ENCODE measurements around the gene MPPED2. TPM values are rescaled to one million over a fixed set of nuclear protein-coding genes. Genes with fewer than 3 reads are reported as not detected.

MPPED2 gene
- total RNA-seq, 1 experiment from 2014 or later: not detected

DNA sequence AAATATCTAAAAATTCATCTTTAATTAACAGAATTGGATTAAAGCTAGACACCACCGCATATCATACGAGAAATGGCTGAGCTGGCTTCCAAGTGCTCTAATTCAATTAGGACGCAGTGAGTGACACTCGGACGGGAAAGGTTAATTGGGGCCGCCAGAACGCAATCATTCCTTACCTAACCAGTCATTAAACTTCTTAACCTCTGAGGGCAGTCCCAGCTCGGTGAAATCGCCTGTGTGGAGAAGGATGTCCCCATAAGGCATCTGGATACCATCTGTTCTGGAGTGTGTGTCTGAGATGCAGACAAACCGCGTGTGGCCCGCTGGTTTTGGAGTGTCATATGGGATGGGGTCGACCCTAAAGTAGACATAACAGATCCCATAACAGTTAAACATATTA lies 50.3 kb downstream of the MPPED2 start:
- TF ChIP-seq, protein P1, sequence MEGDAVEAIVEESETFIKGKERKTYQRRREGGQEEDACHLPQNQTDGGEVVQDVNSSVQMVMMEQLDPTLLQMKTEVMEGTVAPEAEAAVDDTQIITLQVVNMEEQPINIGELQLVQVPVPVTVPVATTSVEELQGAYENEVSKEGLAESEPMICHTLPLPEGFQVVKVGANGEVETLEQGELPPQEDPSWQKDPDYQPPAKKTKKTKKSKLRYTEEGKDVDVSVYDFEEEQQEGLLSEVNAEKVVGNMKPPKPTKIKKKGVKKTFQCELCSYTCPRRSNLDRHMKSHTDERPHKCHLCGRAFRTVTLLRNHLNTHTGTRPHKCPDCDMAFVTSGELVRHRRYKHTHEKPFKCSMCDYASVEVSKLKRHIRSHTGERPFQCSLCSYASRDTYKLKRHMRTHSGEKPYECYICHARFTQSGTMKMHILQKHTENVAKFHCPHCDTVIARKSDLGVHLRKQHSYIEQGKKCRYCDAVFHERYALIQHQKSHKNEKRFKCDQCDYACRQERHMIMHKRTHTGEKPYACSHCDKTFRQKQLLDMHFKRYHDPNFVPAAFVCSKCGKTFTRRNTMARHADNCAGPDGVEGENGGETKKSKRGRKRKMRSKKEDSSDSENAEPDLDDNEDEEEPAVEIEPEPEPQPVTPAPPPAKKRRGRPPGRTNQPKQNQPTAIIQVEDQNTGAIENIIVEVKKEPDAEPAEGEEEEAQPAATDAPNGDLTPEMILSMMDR (IDR thresholded peaks at IDR 0.05; ENCODE audit: unreplicated experiment): no peak
- ChIA-PET POLR2A (no interaction called here), CTCF (interaction anchor here (1.1 kb wide), 1 partner anchor 382 kb away, joined by 5 read pairs; no protein-coding TSS in a partner anchor)
- intact Hi-C loops (cut with micrococcal nuclease): no loop called here
- BruUV-seq (replicated peaks): no TSS peak
- Mint-ChIP-seq H3K27me3 (ENCODE audit: insufficient read depth, unreplicated experiment) (peaks cover 92% of the 10 kb centered on the region), H3K4me1 (ENCODE audit: insufficient read depth, unreplicated experiment) (no peaks in the 10 kb centered on the region), H3K36me3 (ENCODE audit: insufficient read depth, unreplicated experiment) (no peaks in the 10 kb centered on the region), H3K27ac (ENCODE audit: low read depth, unreplicated experiment) (no peak overlapping the region), H3K4me3 (ENCODE audit: unreplicated experiment) (no peak overlapping the region), H3K9me3 (ENCODE audit: unreplicated experiment) (no peaks in the 10 kb centered on the region)
- DNase-seq (ENCODE audit: unreplicated experiment): no peak

DNA sequence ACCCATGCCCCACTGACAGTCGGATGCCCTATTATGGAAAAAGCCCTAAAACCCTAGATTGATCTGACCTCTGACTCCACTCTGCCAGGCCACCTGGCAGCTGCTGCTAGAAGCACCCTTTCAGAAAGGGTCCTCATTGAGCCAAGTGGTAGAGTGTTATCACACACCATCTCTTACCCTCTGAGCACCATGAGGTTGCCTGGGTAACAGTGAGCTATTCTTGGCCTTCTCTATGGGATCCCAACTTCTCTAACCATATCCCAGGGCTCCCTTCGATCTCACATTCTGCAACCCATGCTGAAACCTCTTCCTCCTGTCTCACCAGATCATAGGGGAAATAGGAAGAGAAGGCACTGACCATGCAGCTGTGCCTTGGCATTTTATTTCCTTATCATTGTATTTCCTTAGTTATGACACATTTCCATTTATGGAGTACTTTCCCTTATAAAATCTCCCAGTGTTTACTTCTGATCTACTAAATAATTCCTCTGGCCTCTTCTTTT lies 52.7 kb downstream of the MPPED2 start:
- Mint-ChIP-seq H3K27me3 (ENCODE audit: insufficient read depth, unreplicated experiment) (peaks cover 85% of the 10 kb centered on the region), H3K4me3 (ENCODE audit: unreplicated experiment) (no peak overlapping the region), H3K9me3 (ENCODE audit: unreplicated experiment) (no peaks in the 10 kb centered on the region), H3K36me3 (ENCODE audit: insufficient read depth, unreplicated experiment) (no peaks in the 10 kb centered on the region), H3K4me1 (ENCODE audit: insufficient read depth, unreplicated experiment) (no peaks in the 10 kb centered on the region), H3K27ac (ENCODE audit: low read depth, unreplicated experiment) (no peak overlapping the region)
- DNase-seq (ENCODE audit: unreplicated experiment): no peak
- TF ChIP-seq, protein P1 (IDR thresholded peaks at IDR 0.05; ENCODE audit: unreplicated experiment): no peak
- POLR2A ChIA-PET: no interaction called here
- CTCF ChIA-PET: interaction anchor here (1.1 kb wide), 2 partner anchors 33 to 323 kb away, joined by 3 read pairs; no protein-coding TSS in a partner anchor
- intact Hi-C loops (cut with micrococcal nuclease): no loop called here
- no TSS peak for BruUV-seq (replicated peaks)

DNA sequence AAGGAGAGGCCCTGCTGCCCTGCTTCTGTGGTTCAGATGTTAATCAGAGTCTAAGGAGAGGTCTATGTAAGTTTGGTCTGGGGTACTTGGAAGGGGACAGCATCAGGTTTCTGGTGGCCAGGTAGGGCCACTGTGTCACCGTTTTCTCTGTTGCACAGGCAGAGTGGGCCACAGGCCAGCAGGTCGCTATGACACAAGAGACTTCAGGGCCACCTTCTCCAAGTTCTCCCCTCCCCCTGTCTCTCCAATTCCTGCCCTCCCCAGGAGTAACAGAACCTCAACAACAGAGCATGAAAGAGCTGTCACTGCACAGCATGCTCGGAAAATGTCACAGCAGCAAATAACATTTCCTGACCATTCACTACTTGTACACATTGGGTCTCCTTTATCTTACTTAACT lies 58.6 kb downstream of the MPPED2 start:
- ChIA-PET POLR2A (no interaction called here), CTCF (no interaction called here)
- no peaks in the 10 kb centered on the region for H3K36me3 Mint-ChIP-seq (ENCODE audit: insufficient read depth, unreplicated experiment)
- H3K4me1 Mint-ChIP-seq (ENCODE audit: insufficient read depth, unreplicated experiment): no peaks in the 10 kb centered on the region
- H3K27me3 Mint-ChIP-seq (ENCODE audit: insufficient read depth, unreplicated experiment): peaks cover 87% of the 10 kb centered on the region
- no peak overlapping the region for H3K4me3 Mint-ChIP-seq (ENCODE audit: unreplicated experiment)
- BruUV-seq (replicated peaks): no TSS peak
- H3K9me3 Mint-ChIP-seq (ENCODE audit: unreplicated experiment): no peaks in the 10 kb centered on the region
- intact Hi-C loops (cut with micrococcal nuclease): no loop called here
- no peak overlapping the region for H3K27ac Mint-ChIP-seq (ENCODE audit: low read depth, unreplicated experiment)
- no peak for DNase-seq (ENCODE audit: unreplicated experiment)
- TF ChIP-seq, protein P1 (IDR thresholded peaks at IDR 0.05; ENCODE audit: unreplicated experiment): no peak

DNA sequence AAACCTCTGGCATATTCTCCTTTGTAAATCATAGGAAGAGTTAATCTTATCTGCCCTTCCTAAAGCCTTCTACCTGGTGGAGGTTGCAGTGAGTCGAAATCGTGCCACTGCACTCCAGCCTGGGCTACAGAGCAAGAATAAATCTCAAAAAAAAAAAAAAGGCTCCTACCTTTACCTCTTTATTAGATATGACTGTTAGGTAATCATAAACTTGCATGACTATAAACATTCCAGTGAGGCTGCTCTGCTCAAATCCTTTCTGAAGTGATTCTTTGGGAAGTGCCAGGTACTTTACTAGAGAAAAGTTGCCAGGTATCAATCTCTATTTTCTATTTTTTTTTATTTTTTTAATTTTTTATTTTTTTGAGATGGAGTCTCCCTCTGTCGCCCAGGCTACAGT lies 59.6 kb downstream of the MPPED2 start:
- Mint-ChIP-seq H3K4me1 (ENCODE audit: insufficient read depth, unreplicated experiment) (no peaks in the 10 kb centered on the region), H3K27ac (ENCODE audit: low read depth, unreplicated experiment) (no peak overlapping the region), H3K9me3 (ENCODE audit: unreplicated experiment) (no peaks in the 10 kb centered on the region), H3K4me3 (ENCODE audit: unreplicated experiment) (no peak overlapping the region), H3K36me3 (ENCODE audit: insufficient read depth, unreplicated experiment) (no peaks in the 10 kb centered on the region), H3K27me3 (ENCODE audit: insufficient read depth, unreplicated experiment) (peaks cover 87% of the 10 kb centered on the region)
- TF ChIP-seq, protein P1 (IDR thresholded peaks at IDR 0.05; ENCODE audit: unreplicated experiment): no peak
- DNase-seq (ENCODE audit: unreplicated experiment): no peak
- ChIA-PET POLR2A (no interaction called here), CTCF (interaction anchor here (0.6 kb wide), 2 partner anchors 79 to 1318 kb away, joined by 3 to 4 read pairs; no protein-coding TSS in a partner anchor)
- no TSS peak for BruUV-seq (replicated peaks)
- intact Hi-C loops (cut with micrococcal nuclease): no loop called here
